DND-41 (cell line): ENCODE data around the gene SEL1L2.

Source experiments
- EZH2 ChIP-seq: IDR thresholded peaks from 3 replicates; pipeline ENCODE4 v1.6.1; 2012; ENCODE audit warnings: borderline replicate concordance, low read depth, mild to moderate bottlenecking, moderate library complexity, low read length, inconsistent platforms; ENCODE audit not compliant: severe bottlenecking
- TF ChIP-seq, protein P1 (sequence below): IDR thresholded peaks from 2 replicates; pipeline ENCODE4 v1.5.1; 2012; ENCODE audit warnings: borderline replicate concordance, low read length, moderate library complexity, mild to moderate bottlenecking; ENCODE audit not compliant: poor library complexity, severe bottlenecking; ENCODE audit errors: extremely low read depth

DNA sequence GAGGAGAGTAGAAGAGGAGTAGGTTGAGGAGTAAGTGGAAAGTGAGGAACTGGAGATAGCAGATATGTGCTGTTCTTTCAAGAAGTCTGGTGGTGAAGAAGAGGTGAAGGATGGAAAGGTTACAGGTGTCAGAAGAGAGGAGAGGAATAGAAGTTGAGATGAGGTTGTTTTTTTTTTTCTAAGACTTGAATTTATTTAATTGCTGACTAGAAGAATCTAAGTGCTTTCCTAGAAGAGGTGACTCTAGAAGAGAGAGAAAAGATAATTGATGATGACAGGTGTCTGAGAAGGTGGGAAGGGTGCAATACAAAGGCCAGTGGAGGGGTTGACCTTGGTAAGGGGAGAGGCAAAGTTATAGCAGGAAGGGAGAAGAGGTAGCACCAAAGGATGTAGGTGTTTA, 180.0 kb downstream of the SEL1L2 start:
- TF ChIP-seq EZH2 = no peak
- TF ChIP-seq, protein P1, sequence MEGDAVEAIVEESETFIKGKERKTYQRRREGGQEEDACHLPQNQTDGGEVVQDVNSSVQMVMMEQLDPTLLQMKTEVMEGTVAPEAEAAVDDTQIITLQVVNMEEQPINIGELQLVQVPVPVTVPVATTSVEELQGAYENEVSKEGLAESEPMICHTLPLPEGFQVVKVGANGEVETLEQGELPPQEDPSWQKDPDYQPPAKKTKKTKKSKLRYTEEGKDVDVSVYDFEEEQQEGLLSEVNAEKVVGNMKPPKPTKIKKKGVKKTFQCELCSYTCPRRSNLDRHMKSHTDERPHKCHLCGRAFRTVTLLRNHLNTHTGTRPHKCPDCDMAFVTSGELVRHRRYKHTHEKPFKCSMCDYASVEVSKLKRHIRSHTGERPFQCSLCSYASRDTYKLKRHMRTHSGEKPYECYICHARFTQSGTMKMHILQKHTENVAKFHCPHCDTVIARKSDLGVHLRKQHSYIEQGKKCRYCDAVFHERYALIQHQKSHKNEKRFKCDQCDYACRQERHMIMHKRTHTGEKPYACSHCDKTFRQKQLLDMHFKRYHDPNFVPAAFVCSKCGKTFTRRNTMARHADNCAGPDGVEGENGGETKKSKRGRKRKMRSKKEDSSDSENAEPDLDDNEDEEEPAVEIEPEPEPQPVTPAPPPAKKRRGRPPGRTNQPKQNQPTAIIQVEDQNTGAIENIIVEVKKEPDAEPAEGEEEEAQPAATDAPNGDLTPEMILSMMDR = no peak
